Measurements from ENCODE around the gene EGFL7.

The EGFL7 gene

DNA sequence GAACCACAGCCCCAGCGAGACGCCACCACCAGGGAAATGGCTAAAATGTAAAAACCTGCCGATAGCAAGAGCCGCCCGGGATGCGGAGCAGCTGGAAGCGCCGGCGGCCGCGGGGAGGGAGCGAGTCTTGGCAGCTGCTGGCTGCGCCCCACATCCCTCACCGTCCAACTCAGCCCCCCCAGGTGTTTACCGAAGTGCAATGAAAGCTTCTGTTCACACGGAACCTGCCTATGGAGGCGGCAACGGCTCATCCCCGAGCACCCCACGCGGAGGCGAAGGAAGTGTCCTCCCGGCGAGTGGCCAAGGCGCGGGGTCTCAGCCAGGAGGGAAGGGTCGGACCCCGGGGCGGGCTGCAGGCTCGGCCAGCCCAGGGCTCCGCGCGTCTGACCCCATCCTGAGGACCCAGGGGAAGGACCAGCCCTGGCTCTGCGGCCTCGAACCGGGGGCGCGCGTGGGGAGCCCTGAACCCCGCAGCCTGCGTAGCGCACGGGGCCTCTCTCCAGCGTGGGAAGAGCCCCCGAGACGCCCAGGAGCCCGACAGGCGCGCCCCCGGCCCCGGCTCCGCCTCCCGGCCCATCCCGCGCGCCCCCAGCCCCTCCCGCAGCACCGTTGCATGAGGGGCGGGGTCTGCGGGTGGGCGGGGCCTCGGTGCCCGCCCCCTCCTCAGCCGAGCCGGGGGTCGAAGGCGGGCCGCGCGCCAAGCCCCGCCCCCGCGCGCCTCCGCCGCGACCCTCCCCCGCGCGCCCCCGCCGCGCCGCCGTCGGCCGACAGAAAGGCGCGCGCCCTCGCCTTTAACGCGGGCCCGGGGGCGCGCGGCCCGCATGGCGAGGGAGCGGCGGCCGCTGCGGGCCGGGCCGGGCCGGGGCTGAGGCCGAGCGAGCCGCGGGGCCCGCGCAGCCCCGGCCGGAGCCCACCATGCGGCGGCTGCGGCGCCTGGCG is 49.3 kb downstream of the EGFL7 start, which contains the start of gene DIPK1B:
Gene DIPK1B (plus strand): TSS at position 822 of the 939 bp plus-strand sequence. CDS start 94 bp downstream, at position 916.
- no peak within 1 kb of the TSS for H2AK5ac ChIP-seq (ENCODE audit: low read length)
- peak within 1 kb of the TSS; percentile 83 for H3K9ac ChIP-seq (ENCODE audit: low read length)
- H3K4ac ChIP-seq (ENCODE audit: low read depth, low read length): peak within 1 kb of the TSS; percentile 98
- peak within 1 kb of the TSS; percentile 94 for H3K4me2 ChIP-seq (ENCODE audit: low read length)
- no peak within 1 kb of the TSS for H2BK120ac ChIP-seq (ENCODE audit: low read depth, low read length)
- H3K27me3 ChIP-seq (ENCODE audit: insufficient read depth, low read length, poor library complexity): no peaks in the 10 kb centered on the region
- no CpG with 5 or more reads among the region's 119 CpGs for WGBS (ENCODE audit: extremely low coverage, insufficient coverage, low lambda C conversion rate)
- peaks cover 5% of the 10 kb centered on the region for H3K79me1 ChIP-seq (ENCODE audit: low read length)
- H3K36me3 ChIP-seq (ENCODE audit: control insufficient read depth, insufficient read depth, low read length): no peaks in the 10 kb centered on the region
- H3K4me1 ChIP-seq (ENCODE audit: control insufficient read depth, low read depth, low read length): peaks cover 4% of the 10 kb centered on the region
- no peak within 1 kb of the TSS for H3K27ac ChIP-seq (ENCODE audit: low read depth, low read length)
- H2BK15ac ChIP-seq (replicated peaks; ENCODE audit: low read depth): no peak within 1 kb of the TSS
- peak within 1 kb of the TSS; percentile 80 for H3K23ac ChIP-seq (ENCODE audit: low read length)
- peaks cover 4% of the 10 kb centered on the region for H3K79me2 ChIP-seq (ENCODE audit: control insufficient read depth, insufficient read depth, low read length)
- H2BK5ac ChIP-seq (ENCODE audit: low read length): no peak within 1 kb of the TSS
- DNase-seq: peak; percentile 78
- H3K4me3 ChIP-seq (ENCODE audit: low read length): peak within 1 kb of the TSS; percentile 63
- peak within 1 kb of the TSS; percentile 86 for H3K56ac ChIP-seq (ENCODE audit: low read length)
- H4K5ac ChIP-seq (ENCODE audit: low read length): no peak within 1 kb of the TSS
- H3K18ac ChIP-seq (ENCODE audit: low read length): peak within 1 kb of the TSS; percentile 81
- no peak within 1 kb of the TSS for H4K8ac ChIP-seq (ENCODE audit: low read depth, low read length)

DNA sequence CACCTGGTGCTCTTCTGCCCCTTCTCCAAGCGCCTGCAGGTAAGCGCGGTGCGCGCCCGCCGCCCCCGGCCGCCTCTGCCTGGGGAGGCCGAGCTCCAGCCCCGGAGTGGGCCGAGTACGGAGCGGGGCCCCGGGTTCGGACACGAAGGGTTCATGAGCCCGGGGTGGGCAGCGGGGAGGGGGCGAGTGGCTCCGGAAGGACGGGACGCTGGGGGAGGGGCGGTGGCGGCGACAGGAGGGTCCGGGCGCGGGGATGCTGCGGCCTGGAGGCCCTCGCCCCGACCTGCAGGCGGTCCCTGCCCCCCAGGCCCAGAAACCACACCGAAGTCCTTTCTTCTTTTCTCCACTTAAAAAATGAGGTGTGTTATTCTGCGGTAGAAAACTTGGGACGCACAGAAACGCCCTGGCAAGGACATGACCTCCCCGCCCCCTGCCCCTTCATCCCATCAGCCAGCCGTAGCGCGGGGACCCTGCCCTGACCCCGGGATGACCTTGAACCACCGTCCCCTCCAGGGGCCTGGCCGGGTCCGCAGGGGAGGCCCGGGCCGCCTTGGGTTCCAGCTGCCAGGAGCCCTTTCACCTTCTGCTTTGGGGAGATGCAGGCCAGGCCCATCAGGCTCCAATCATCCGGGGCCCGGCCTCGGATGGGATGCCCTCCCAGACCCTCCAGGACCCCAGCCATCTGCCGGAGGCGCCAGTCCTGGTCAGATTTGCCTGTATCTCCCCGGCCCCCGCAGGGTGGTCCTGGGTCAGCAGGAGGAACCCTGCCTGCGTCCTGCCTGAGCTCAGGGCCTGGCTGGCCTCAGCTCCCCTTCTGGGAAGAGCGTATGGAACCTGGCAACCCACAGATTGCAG is 50.2 kb downstream of the EGFL7 start:
- no peak for DNase-seq
- Histone ChIP-seq H3K23ac (ENCODE audit: low read length) (no peak overlapping the region), H3K27ac (ENCODE audit: low read depth, low read length) (no peak overlapping the region), H2AK5ac (ENCODE audit: low read length) (no peak overlapping the region), H3K4me3 (ENCODE audit: low read length) (peak overlapping the region; percentile 63), H2BK120ac (ENCODE audit: low read depth, low read length) (no peak overlapping the region), H4K5ac (ENCODE audit: low read length) (no peak overlapping the region), H2BK15ac (replicated peaks; ENCODE audit: low read depth) (no peak overlapping the region), H3K56ac (ENCODE audit: low read length) (peak overlapping the region; percentile 86), H3K79me1 (ENCODE audit: low read length) (peaks cover 5% of the 10 kb centered on the region), H4K8ac (ENCODE audit: low read depth, low read length) (no peak overlapping the region), H3K36me3 (ENCODE audit: control insufficient read depth, insufficient read depth, low read length) (no peaks in the 10 kb centered on the region), H3K4ac (ENCODE audit: low read depth, low read length) (peak overlapping the region; percentile 98), H3K4me2 (ENCODE audit: low read length) (peak overlapping the region; percentile 78), H3K27me3 (ENCODE audit: insufficient read depth, low read length, poor library complexity) (no peaks in the 10 kb centered on the region), H2BK5ac (ENCODE audit: low read length) (no peak overlapping the region), H3K9ac (ENCODE audit: low read length) (peak overlapping the region; percentile 83), H3K4me1 (ENCODE audit: control insufficient read depth, low read depth, low read length) (peaks cover 4% of the 10 kb centered on the region), H3K79me2 (ENCODE audit: control insufficient read depth, insufficient read depth, low read length) (peaks cover 4% of the 10 kb centered on the region), H3K18ac (ENCODE audit: low read length) (peak overlapping the region; percentile 81)
- WGBS (ENCODE audit: extremely low coverage, insufficient coverage, low lambda C conversion rate): no CpG with 5 or more reads among the region's 56 CpGs

DNA sequence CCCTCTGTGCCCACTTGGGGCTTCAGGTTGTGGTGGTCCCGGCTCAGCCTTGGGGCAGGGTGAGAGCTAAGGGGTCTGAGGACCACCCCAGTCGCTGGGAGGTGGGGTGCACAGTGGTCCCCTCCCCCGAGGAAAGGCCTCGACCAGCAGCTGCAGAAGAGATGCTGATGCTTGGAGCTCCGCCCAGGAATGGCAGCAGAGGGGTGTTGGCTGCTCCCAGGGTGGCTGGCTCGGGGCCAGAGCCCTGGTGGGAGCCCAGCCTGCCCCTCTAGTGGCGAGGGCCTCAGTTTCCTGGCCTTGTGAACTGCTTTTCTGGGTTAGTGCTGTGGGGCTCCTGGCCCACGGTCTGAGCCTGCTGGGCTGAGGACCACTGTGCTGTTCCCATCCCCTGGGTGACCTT is 50.8 kb downstream of the EGFL7 start:
- no peak overlapping the region for H4K8ac ChIP-seq (ENCODE audit: low read depth, low read length)
- no peak overlapping the region for H4K5ac ChIP-seq (ENCODE audit: low read length)
- WGBS (ENCODE audit: extremely low coverage, insufficient coverage, low lambda C conversion rate): no CpG with 5 or more reads among the region's 8 CpGs
- no peak overlapping the region for H2BK120ac ChIP-seq (ENCODE audit: low read depth, low read length)
- H2BK5ac ChIP-seq (ENCODE audit: low read length): no peak overlapping the region
- no peaks in the 10 kb centered on the region for H3K27me3 ChIP-seq (ENCODE audit: insufficient read depth, low read length, poor library complexity)
- H3K79me2 ChIP-seq (ENCODE audit: control insufficient read depth, insufficient read depth, low read length): peaks cover 4% of the 10 kb centered on the region
- H3K79me1 ChIP-seq (ENCODE audit: low read length): peaks cover 5% of the 10 kb centered on the region
- no peak overlapping the region for H2AK5ac ChIP-seq (ENCODE audit: low read length)
- no peak overlapping the region for H3K4ac ChIP-seq (ENCODE audit: low read depth, low read length)
- no peaks in the 10 kb centered on the region for H3K36me3 ChIP-seq (ENCODE audit: control insufficient read depth, insufficient read depth, low read length)
- no peak overlapping the region for H3K4me3 ChIP-seq (ENCODE audit: low read length)
- peak overlapping the region; percentile 78 for H3K4me2 ChIP-seq (ENCODE audit: low read length)
- H3K18ac ChIP-seq (ENCODE audit: low read length): no peak overlapping the region
- H3K4me1 ChIP-seq (ENCODE audit: control insufficient read depth, low read depth, low read length): peaks cover 4% of the 10 kb centered on the region
- peak overlapping the region; percentile 83 for H3K9ac ChIP-seq (ENCODE audit: low read length)
- H3K56ac ChIP-seq (ENCODE audit: low read length): peak overlapping the region; percentile 86
- H3K27ac ChIP-seq (ENCODE audit: low read depth, low read length): no peak overlapping the region
- H2BK15ac ChIP-seq (replicated peaks; ENCODE audit: low read depth): no peak overlapping the region
- no peak for DNase-seq
- no peak overlapping the region for H3K23ac ChIP-seq (ENCODE audit: low read length)

DNA sequence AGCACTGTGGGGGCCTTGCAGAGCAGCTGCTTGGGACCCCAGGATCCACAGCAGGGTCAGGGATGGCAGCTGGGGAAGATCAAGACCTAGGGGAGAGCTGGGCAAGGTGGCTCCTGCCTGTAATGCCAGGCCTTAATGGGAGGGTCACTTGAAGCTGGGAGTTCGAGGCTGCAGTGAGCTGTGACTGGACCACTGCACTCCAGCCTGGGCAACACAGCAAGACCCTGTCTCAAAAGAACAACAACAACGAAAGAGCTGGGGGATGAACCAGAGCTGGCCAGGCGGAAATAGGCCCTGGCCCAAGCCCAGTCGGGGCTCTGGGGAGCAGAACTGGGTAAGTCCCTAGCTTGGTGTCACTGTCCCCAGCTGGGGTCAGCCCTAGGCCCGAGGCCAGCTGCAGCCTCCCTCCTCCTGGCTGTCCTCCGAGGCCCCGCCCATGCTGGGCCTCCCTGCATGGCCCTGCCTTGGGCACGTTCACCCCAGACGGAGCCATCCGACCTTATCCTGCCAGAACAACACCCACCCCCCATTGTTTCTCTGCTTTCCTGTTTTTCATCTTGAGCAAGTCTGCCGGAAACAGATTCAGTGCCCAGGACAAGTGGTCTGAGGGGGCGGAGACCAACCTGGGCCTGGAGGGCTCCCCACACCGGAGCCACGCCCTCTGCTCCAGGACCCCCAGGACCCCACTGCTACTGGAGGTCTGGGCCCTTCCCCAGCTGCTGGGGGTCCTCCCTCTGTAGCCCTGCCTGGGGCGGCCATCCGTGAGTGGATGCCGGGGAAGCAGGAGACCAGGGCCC is 51.6 kb downstream of the EGFL7 start:
- DNase-seq: no peak
- H3K4me3 ChIP-seq (ENCODE audit: low read length): no peak overlapping the region

DNA sequence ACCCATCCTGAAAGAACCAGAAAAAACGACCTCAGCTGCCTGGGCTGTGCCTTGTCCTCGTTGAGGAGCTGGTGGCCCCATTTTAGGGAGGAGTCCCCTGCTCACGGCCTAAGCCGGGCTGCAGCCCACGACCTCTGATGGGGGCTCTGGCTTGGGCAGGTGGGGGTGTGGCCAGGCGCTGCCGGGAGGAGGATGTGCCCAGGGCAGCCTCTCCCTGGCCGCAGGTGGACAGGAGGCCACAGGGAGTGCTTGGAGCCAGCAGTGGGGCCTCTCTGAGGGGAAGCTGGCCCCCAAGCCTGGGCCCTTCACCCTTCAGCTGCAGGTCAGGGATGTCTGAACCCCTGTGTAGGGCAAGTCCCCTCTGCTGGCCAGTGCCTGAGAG is 52.2 kb downstream of the EGFL7 start:
- peaks cover 4% of the 10 kb centered on the region for H3K4me1 ChIP-seq (ENCODE audit: control insufficient read depth, low read depth, low read length)
- H3K18ac ChIP-seq (ENCODE audit: low read length): no peak overlapping the region
- H3K56ac ChIP-seq (ENCODE audit: low read length): no peak overlapping the region
- H3K4ac ChIP-seq (ENCODE audit: low read depth, low read length): no peak overlapping the region
- no peak overlapping the region for H3K9ac ChIP-seq (ENCODE audit: low read length)
- H3K36me3 ChIP-seq (ENCODE audit: control insufficient read depth, insufficient read depth, low read length): no peaks in the 10 kb centered on the region
- H4K5ac ChIP-seq (ENCODE audit: low read length): no peak overlapping the region
- H3K27me3 ChIP-seq (ENCODE audit: insufficient read depth, low read length, poor library complexity): no peaks in the 10 kb centered on the region
- peaks cover 5% of the 10 kb centered on the region for H3K79me1 ChIP-seq (ENCODE audit: low read length)
- H2BK5ac ChIP-seq (ENCODE audit: low read length): no peak overlapping the region
- H3K27ac ChIP-seq (ENCODE audit: low read depth, low read length): no peak overlapping the region
- H3K4me2 ChIP-seq (ENCODE audit: low read length): no peak overlapping the region
- no peak overlapping the region for H2AK5ac ChIP-seq (ENCODE audit: low read length)
- H2BK120ac ChIP-seq (ENCODE audit: low read depth, low read length): no peak overlapping the region
- H3K79me2 ChIP-seq (ENCODE audit: control insufficient read depth, insufficient read depth, low read length): peaks cover 4% of the 10 kb centered on the region
- WGBS (ENCODE audit: extremely low coverage, insufficient coverage, low lambda C conversion rate): no CpG with 5 or more reads among the region's 8 CpGs
- no peak for DNase-seq
- no peak overlapping the region for H3K4me3 ChIP-seq (ENCODE audit: low read length)
- no peak overlapping the region for H4K8ac ChIP-seq (ENCODE audit: low read depth, low read length)
- no peak overlapping the region for H2BK15ac ChIP-seq (replicated peaks; ENCODE audit: low read depth)
- H3K23ac ChIP-seq (ENCODE audit: low read length): no peak overlapping the region

More for the DNA sequence above, 51.6 kb downstream of the EGFL7 start:
- Histone ChIP-seq H3K79me1 (ENCODE audit: low read length) (peaks cover 5% of the 10 kb centered on the region), H3K23ac (ENCODE audit: low read length) (no peak overlapping the region), H2AK5ac (ENCODE audit: low read length) (no peak overlapping the region), H3K79me2 (ENCODE audit: control insufficient read depth, insufficient read depth, low read length) (peaks cover 4% of the 10 kb centered on the region), H3K36me3 (ENCODE audit: control insufficient read depth, insufficient read depth, low read length) (no peaks in the 10 kb centered on the region), H3K18ac (ENCODE audit: low read length) (no peak overlapping the region), H3K9ac (ENCODE audit: low read length) (no peak overlapping the region), H2BK120ac (ENCODE audit: low read depth, low read length) (no peak overlapping the region), H2BK5ac (ENCODE audit: low read length) (no peak overlapping the region), H3K27ac (ENCODE audit: low read depth, low read length) (no peak overlapping the region), H3K56ac (ENCODE audit: low read length) (no peak overlapping the region), H3K4me1 (ENCODE audit: control insufficient read depth, low read depth, low read length) (peaks cover 4% of the 10 kb centered on the region), H3K4me2 (ENCODE audit: low read length) (no peak overlapping the region), H4K8ac (ENCODE audit: low read depth, low read length) (no peak overlapping the region), H3K4ac (ENCODE audit: low read depth, low read length) (no peak overlapping the region), H4K5ac (ENCODE audit: low read length) (no peak overlapping the region), H3K27me3 (ENCODE audit: insufficient read depth, low read length, poor library complexity) (no peaks in the 10 kb centered on the region), H2BK15ac (replicated peaks; ENCODE audit: low read depth) (no peak overlapping the region)
- WGBS (ENCODE audit: extremely low coverage, insufficient coverage, low lambda C conversion rate): no CpG with 5 or more reads among the region's 17 CpGs

Measured in mesendoderm (in vitro differentiated cells).